ENCODE measurements around the gene RNF19B.
A peak's percentile ranks its signal among the peaks of the same experiment; 100 is the strongest.

RNF19B gene

DNA sequence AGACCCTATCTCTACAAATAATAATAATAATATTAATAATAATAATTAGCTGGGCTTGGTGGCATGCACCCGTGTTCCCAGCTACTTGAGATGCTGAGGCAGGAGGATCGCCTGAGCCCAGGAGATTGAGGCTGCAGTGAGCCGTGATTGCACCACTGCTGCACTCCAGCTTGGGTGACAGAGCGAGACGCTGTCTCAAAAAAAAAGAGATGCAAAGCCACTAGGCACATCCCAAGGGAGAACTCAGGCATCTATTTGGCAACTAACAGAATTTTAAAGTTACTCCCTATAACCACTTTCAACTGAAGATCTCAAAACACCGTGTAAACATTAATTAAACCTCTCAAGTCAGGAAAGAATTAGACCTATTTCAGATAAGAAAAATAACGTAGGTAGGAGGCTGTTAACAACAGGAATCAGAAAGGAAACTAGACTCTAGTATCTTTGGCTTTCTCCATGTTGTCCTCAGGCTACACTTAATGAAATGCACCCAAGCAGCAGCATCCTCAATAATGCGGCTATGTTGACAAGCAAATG, 3.7 kb downstream of the RNF19B start:
- TF ChIP-seq POLR2A (IDR thresholded peaks at IDR 0.05; ENCODE audit: low read depth, low read length) (no peak), POLR2AphosphoS5 (IDR thresholded peaks at IDR 0.05; ENCODE audit: low read depth, low read length) (no peak), TAF1 (IDR thresholded peaks at IDR 0.05; ENCODE audit: low read depth, low read length) (no peak), PAX5 (IDR thresholded peaks at IDR 0.05; ENCODE audit: insufficient read depth, low read length, severe bottlenecking) (no peak), POU2F2 (IDR thresholded peaks at IDR 0.05; ENCODE audit: low read depth, low read length) (no peak), SPI1 (IDR thresholded peaks at IDR 0.05; ENCODE audit: low read depth, low read length) (no peak)
- no peak for DNase-seq (ENCODE audit: insufficient read length, low spot score)
- FAIRE-seq: no peak

GRCh38 chr1:32960342-32960741, 4.3 kb downstream of the RNF19B start:
- FAIRE-seq (no peak), DNase-seq (ENCODE audit: insufficient read length, low spot score) (no peak)
- TF ChIP-seq POLR2A (IDR thresholded peaks at IDR 0.05; ENCODE audit: low read depth, low read length) (no peak), POU2F2 (IDR thresholded peaks at IDR 0.05; ENCODE audit: low read depth, low read length) (no peak), TAF1 (IDR thresholded peaks at IDR 0.05; ENCODE audit: low read depth, low read length) (no peak), PAX5 (IDR thresholded peaks at IDR 0.05; ENCODE audit: insufficient read depth, low read length, severe bottlenecking) (no peak), SPI1 (IDR thresholded peaks at IDR 0.05; ENCODE audit: low read depth, low read length) (no peak), POLR2AphosphoS5 (IDR thresholded peaks at IDR 0.05; ENCODE audit: low read depth, low read length) (no peak)

DNA sequence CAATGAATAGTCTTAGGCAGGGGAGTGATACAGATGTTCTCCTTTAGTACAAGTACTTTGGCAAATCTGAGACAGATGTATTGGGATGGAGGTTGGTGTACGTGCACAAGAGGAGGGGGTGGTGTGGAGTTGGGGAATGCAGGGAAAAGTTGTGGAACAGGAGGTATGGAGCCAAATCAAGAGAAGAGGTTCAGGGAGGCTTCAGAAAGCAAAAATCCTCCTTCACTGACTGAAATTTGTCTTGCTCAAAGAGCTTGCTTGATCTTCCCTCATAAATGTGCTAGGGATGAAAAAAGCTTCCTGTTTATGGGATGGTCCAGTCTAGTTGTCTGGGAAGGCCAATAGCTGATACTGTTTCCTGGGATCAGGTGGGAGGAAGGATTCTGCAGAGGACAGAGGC, 5.8 kb downstream of the RNF19B start:
- no peak for TF ChIP-seq POLR2A (IDR thresholded peaks at IDR 0.05; ENCODE audit: low read depth, low read length)
- TF ChIP-seq PAX5 (IDR thresholded peaks at IDR 0.05; ENCODE audit: insufficient read depth, low read length, severe bottlenecking): no peak
- TF ChIP-seq POU2F2 (IDR thresholded peaks at IDR 0.05; ENCODE audit: low read depth, low read length): no peak
- no peak for TF ChIP-seq SPI1 (IDR thresholded peaks at IDR 0.05; ENCODE audit: low read depth, low read length)
- no peak for TF ChIP-seq POLR2AphosphoS5 (IDR thresholded peaks at IDR 0.05; ENCODE audit: low read depth, low read length)
- TF ChIP-seq TAF1 (IDR thresholded peaks at IDR 0.05; ENCODE audit: low read depth, low read length): no peak
- no peak for DNase-seq (ENCODE audit: insufficient read length, low spot score)
- peak; percentile 26 for FAIRE-seq

DNA sequence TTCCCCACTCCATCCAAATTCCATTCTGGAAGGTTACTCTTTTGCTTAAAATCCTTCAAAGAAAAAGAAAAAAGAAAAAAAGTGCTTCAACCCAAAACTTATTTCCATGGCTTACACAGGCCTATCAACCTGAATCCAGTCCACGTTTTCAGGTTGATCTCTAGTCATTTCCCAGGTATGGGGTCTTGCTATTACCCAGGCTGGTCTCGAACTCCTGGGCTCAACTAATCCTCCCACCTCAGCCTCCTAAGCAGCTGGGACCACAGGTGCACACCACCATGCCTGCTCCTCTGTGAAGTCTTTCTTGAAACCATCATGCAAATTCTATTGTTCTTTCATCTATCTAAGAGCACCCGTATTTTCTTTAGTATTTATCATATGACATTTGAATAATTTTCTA, 7.6 kb downstream of the RNF19B start:
- FAIRE-seq (peak; percentile 5), DNase-seq (ENCODE audit: insufficient read length, low spot score) (no peak)
- TF ChIP-seq POLR2AphosphoS5 (IDR thresholded peaks at IDR 0.05; ENCODE audit: low read depth, low read length) (no peak), SPI1 (IDR thresholded peaks at IDR 0.05; ENCODE audit: low read depth, low read length) (no peak), POLR2A (IDR thresholded peaks at IDR 0.05; ENCODE audit: low read depth, low read length) (no peak), POU2F2 (IDR thresholded peaks at IDR 0.05; ENCODE audit: low read depth, low read length) (no peak), PAX5 (IDR thresholded peaks at IDR 0.05; ENCODE audit: insufficient read depth, low read length, severe bottlenecking) (no peak), TAF1 (IDR thresholded peaks at IDR 0.05; ENCODE audit: low read depth, low read length) (no peak)

- no peak for TF ChIP-seq POLR2A (IDR thresholded peaks at IDR 0.05; ENCODE audit: low read depth, low read length)
- no peak for TF ChIP-seq POLR2AphosphoS5 (IDR thresholded peaks at IDR 0.05; ENCODE audit: low read depth, low read length)
- no peak for TF ChIP-seq SPI1 (IDR thresholded peaks at IDR 0.05; ENCODE audit: low read depth, low read length)
- no peak for TF ChIP-seq TAF1 (IDR thresholded peaks at IDR 0.05; ENCODE audit: low read depth, low read length)
- TF ChIP-seq POU2F2 (IDR thresholded peaks at IDR 0.05; ENCODE audit: low read depth, low read length): no peak
- TF ChIP-seq PAX5 (IDR thresholded peaks at IDR 0.05; ENCODE audit: insufficient read depth, low read length, severe bottlenecking): no peak
- no peak for FAIRE-seq
- DNase-seq (ENCODE audit: insufficient read length, low spot score): no peak
Measured at GRCh38 chr1:32954168-32954567, 10.4 kb downstream of the RNF19B start.

DNA sequence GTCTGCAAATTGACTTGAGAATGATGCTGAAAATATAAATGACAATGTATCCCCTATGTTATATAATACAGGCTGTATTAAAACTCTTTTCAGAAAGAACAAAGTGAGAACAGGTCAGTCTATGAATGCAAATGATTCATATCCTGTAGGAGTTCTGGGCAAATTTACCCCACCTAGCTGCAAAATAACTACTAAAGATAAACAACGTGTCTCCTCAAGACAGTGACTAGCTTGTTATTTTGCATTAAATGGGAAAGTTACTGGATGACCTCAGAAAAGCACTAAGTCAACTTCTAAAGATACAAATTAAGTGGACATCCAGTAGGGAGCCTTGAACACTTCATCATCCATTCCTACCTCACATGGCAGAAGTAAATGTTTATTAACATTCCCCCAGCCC, 11.1 kb downstream of the RNF19B start:
- FAIRE-seq (no peak), DNase-seq (ENCODE audit: insufficient read length, low spot score) (no peak)
- TF ChIP-seq POU2F2 (IDR thresholded peaks at IDR 0.05; ENCODE audit: low read depth, low read length) (no peak), POLR2AphosphoS5 (IDR thresholded peaks at IDR 0.05; ENCODE audit: low read depth, low read length) (no peak), TAF1 (IDR thresholded peaks at IDR 0.05; ENCODE audit: low read depth, low read length) (no peak), PAX5 (IDR thresholded peaks at IDR 0.05; ENCODE audit: insufficient read depth, low read length, severe bottlenecking) (no peak)

GRCh38 chr1:32949519-32949918, 15.1 kb downstream of the RNF19B start:
- FAIRE-seq (no peak), DNase-seq (ENCODE audit: insufficient read length, low spot score) (no peak)
- no peak for TF ChIP-seq POLR2A (IDR thresholded peaks at IDR 0.05; ENCODE audit: low read depth, low read length)
- TF ChIP-seq POLR2AphosphoS5 (IDR thresholded peaks at IDR 0.05; ENCODE audit: low read depth, low read length): no peak
- TF ChIP-seq SPI1 (IDR thresholded peaks at IDR 0.05; ENCODE audit: low read depth, low read length): no peak
- no peak for TF ChIP-seq POU2F2 (IDR thresholded peaks at IDR 0.05; ENCODE audit: low read depth, low read length)
- no peak for TF ChIP-seq TAF1 (IDR thresholded peaks at IDR 0.05; ENCODE audit: low read depth, low read length)
- no peak for TF ChIP-seq PAX5 (IDR thresholded peaks at IDR 0.05; ENCODE audit: insufficient read depth, low read length, severe bottlenecking)

DNA sequence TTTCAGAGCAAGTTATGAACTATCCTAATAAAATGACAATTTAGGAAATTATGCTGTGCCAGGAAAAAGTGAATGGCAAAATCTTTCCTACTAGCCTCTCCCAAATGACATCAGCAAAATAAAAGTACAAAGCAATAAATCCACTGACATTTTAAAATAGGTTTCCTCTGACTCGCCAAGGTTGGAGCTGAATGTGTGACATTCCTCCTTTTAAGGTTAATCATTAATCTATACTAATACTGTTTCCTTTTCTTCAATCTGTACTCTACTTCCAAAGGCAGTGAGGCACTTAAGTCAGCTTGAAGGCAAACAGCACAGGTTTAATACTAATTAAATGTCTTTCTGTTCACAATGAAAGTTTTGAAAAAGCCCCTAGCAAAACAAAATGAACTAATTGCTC, 15.7 kb downstream of the RNF19B start:
- DNase-seq (ENCODE audit: insufficient read length, low spot score) (no peak), FAIRE-seq (no peak)
- TF ChIP-seq SPI1 (IDR thresholded peaks at IDR 0.05; ENCODE audit: low read depth, low read length) (no peak), POLR2A (IDR thresholded peaks at IDR 0.05; ENCODE audit: low read depth, low read length) (no peak), POLR2AphosphoS5 (IDR thresholded peaks at IDR 0.05; ENCODE audit: low read depth, low read length) (no peak)

- no peak for DNase-seq (ENCODE audit: insufficient read length, low spot score)
- TF ChIP-seq POU2F2 (IDR thresholded peaks at IDR 0.05; ENCODE audit: low read depth, low read length): no peak
- TF ChIP-seq TAF1 (IDR thresholded peaks at IDR 0.05; ENCODE audit: low read depth, low read length): no peak
- TF ChIP-seq SPI1 (IDR thresholded peaks at IDR 0.05; ENCODE audit: low read depth, low read length): no peak
- TF ChIP-seq POLR2A (IDR thresholded peaks at IDR 0.05; ENCODE audit: low read depth, low read length): no peak
- TF ChIP-seq POLR2AphosphoS5 (IDR thresholded peaks at IDR 0.05; ENCODE audit: low read depth, low read length): no peak
- no peak for FAIRE-seq
Measured at GRCh38 chr1:32948390-32948722, 16.3 kb downstream of the RNF19B start.

- DNase-seq (ENCODE audit: insufficient read length, low spot score): no peak
- TF ChIP-seq POU2F2 (IDR thresholded peaks at IDR 0.05; ENCODE audit: low read depth, low read length): no peak
- no peak for TF ChIP-seq PAX5 (IDR thresholded peaks at IDR 0.05; ENCODE audit: insufficient read depth, low read length, severe bottlenecking)
- TF ChIP-seq SPI1 (IDR thresholded peaks at IDR 0.05; ENCODE audit: low read depth, low read length): no peak
- TF ChIP-seq POLR2A (IDR thresholded peaks at IDR 0.05; ENCODE audit: low read depth, low read length): no peak
- TF ChIP-seq TAF1 (IDR thresholded peaks at IDR 0.05; ENCODE audit: low read depth, low read length): no peak
- TF ChIP-seq POLR2AphosphoS5 (IDR thresholded peaks at IDR 0.05; ENCODE audit: low read depth, low read length): no peak
- FAIRE-seq: no peak
Measured at GRCh38 chr1:32947669-32948389, 16.8 kb downstream of the RNF19B start.

Data from GM12891 (cell line).